Stomach (tissue), 9 donors: ENCODE results near the gene CDH22. TPM values are rescaled to one million over a fixed set of nuclear protein-coding genes. Genes with fewer than 3 reads are reported as not detected.
A peak's percentile ranks its signal among the peaks of the same experiment; 100 is the strongest.

Source experiments
- DNase-seq, 2 donors: peaks; one replicate each; pipeline versions ENCODE4 v3.0.0 to v3.0.0-alpha.2; 2013 to 2019
- H3K27ac ChIP-seq, 5 donors: fragments of 200-600 bp in 4 of 5; sonication (generic) in 4 of 5; one replicate each; pipeline ENCODE4 v1.5.1; 2013 to 2019; ENCODE audit warnings: mild to moderate bottlenecking in 1 of 5, moderate library complexity in 1 of 5
- H3K27me3 ChIP-seq, 3 donors: fragments of 200-600 bp; sonication (generic); one replicate each; pipeline ENCODE4 v1.5.1; 2017 to 2019; ENCODE audit warnings: mixed run types in 1 of 3
- H3K36me3 ChIP-seq, 4 donors: fragments of 200-600 bp; sonication (generic); 1 replicate in 3 of 4; 2 replicates in 1 of 4; pipeline ENCODE4 v1.5.1; 2016 to 2019
- H3K4me1 ChIP-seq, 4 donors: fragments of 200-600 bp; sonication (generic); one replicate each; pipeline ENCODE4 v1.5.1; 2016 to 2019
- H3K4me3 ChIP-seq, 4 donors: fragments of 200-600 bp; sonication (generic) in 3 of 4; one replicate each; pipeline ENCODE4 v1.5.1; 2016 to 2019; ENCODE audit warnings: mild to moderate bottlenecking in 1 of 4
- H3K9me3 ChIP-seq, 4 donors: fragments of 200-600 bp; sonication (generic); one replicate each; pipeline ENCODE4 v1.5.1; 2016 to 2019
- EP300 ChIP-seq: sonication (generic); formaldehyde crosslinking; IDR thresholded peaks from one replicate; pipeline ENCODE4 v1.6.1; 2017; ENCODE audit warnings: antibody characterized with exemption
- POLR2A ChIP-seq, 4 donors: fragments of 450-650 bp; IDR thresholded peaks; one replicate each; pipeline ENCODE4 v1.6.1; 2016; ENCODE audit warnings: antibody characterized with exemption in 4 of 4, control low read depth in 2 of 4, mild to moderate bottlenecking in 1 of 4, moderate library complexity in 1 of 4
- POLR2AphosphoS5 ChIP-seq, 3 donors: sonication (generic); formaldehyde crosslinking; IDR thresholded peaks; one replicate each; pipeline ENCODE4 v1.6.1; 2016; ENCODE audit warnings: antibody characterized with exemption in 3 of 3
- WGBS, 5 donors: extraction: QIAGEN DNeasy Blood & Tissue Kit in 3 of 5; methylation state at CpG; one replicate each; pipeline versions ENCODE4 v1.1.5 to v1.1.7; 2013 to 2018; 5-methylcytosine and 5-hydroxymethylcytosine counted together
- intact Hi-C: fragments of 100-400 bp; cut with DNase I; formaldehyde crosslinking; loops from one replicate; pipeline ENCODE4 v1.15.1; 2023; ENCODE audit warnings: low total_unique reads
- polyA plus RNA-seq, 3 donors: library from polyadenylated mRNA; stranded (reverse); fragments of 200-250 nt; gene quantifications; one replicate each; pipeline ENCODE4 v1.2.3, GENCODE V29; 2013
- total RNA-seq, 5 donors: library from RNA; depleted of rRNA; stranded (reverse); fragments of >200 nt; gene quantifications; one replicate each; pipeline versions ENCODE4 v1.1.0 to v1.2.3, GENCODE V29; 2014 to 2016
- TF ChIP-seq, protein P1 (sequence below), 7 experiments: fragments of 450-650 bp in 4 of 7; fragments of 200-600 bp in 3 of 7; sonication (generic) in 3 of 7; IDR thresholded peaks; one replicate each; pipeline ENCODE4 v1.5.1; 2016 to 2019; ENCODE audit warnings: antibody characterized with exemption in 7 of 7, control low read depth in 2 of 7, mild to moderate bottlenecking in 1 of 7
- donor health status: healthy with polysubstance abuse.
- donor health status: Bipolar disorder and iron deficiency.
- donor health status: healthy.

The CDH22 gene
- total and polyA plus RNA-seq, 8 donors = 0.18 to 0.60 (median 0.19) TPM; not detected in 5

DNA sequence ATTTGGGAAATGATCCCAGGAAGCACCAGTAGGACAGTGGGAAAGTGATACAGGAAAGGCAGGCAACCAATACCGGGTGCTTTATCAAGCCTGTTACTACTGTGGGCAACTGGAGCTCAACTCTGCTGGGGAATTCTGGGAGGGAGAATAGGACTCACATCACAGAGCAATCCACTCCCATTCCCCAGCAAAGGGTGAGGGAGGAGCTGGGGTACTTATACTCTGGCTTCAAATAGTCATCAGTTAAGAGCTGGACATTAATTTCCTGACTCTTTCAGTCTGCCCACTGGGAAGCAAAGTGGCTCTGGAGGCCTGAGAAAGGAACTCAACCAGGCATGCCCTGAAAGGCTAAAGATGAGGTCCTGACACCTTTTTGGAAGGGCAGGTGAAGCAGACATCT lies 17.5 kb upstream of the CDH22 start:
- Histone ChIP-seq H3K36me3 (no peaks in the 10 kb centered on the region), H3K4me1 (peaks cover 0 to 10% (median 9%) of the 10 kb centered on the region in 4 donors), H3K4me3 (no peak overlapping the region), H3K27ac (no peak overlapping the region), H3K9me3 (no peaks in the 10 kb centered on the region), H3K27me3 (peaks cover 0 to 94% (median 8%) of the 10 kb centered on the region in 3 donors)
- DNase-seq = no peak
- intact Hi-C loops = loop anchor here (10.0 kb wide), 1 partner anchor 191 kb away; no protein-coding TSS in a partner anchor
- WGBS, 5 donors = 57 to 77% (median 63%) methylated on average over 1 of the region's 1 CpG
- no peak for TF ChIP-seq POLR2A (IDR thresholded peaks at IDR 0.05)
- TF ChIP-seq, protein P1, sequence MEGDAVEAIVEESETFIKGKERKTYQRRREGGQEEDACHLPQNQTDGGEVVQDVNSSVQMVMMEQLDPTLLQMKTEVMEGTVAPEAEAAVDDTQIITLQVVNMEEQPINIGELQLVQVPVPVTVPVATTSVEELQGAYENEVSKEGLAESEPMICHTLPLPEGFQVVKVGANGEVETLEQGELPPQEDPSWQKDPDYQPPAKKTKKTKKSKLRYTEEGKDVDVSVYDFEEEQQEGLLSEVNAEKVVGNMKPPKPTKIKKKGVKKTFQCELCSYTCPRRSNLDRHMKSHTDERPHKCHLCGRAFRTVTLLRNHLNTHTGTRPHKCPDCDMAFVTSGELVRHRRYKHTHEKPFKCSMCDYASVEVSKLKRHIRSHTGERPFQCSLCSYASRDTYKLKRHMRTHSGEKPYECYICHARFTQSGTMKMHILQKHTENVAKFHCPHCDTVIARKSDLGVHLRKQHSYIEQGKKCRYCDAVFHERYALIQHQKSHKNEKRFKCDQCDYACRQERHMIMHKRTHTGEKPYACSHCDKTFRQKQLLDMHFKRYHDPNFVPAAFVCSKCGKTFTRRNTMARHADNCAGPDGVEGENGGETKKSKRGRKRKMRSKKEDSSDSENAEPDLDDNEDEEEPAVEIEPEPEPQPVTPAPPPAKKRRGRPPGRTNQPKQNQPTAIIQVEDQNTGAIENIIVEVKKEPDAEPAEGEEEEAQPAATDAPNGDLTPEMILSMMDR (IDR thresholded peaks at IDR 0.05) = no peak
- TF ChIP-seq EP300 = no peak
- TF ChIP-seq POLR2AphosphoS5 (IDR thresholded peaks at IDR 0.05) = no peak

DNA sequence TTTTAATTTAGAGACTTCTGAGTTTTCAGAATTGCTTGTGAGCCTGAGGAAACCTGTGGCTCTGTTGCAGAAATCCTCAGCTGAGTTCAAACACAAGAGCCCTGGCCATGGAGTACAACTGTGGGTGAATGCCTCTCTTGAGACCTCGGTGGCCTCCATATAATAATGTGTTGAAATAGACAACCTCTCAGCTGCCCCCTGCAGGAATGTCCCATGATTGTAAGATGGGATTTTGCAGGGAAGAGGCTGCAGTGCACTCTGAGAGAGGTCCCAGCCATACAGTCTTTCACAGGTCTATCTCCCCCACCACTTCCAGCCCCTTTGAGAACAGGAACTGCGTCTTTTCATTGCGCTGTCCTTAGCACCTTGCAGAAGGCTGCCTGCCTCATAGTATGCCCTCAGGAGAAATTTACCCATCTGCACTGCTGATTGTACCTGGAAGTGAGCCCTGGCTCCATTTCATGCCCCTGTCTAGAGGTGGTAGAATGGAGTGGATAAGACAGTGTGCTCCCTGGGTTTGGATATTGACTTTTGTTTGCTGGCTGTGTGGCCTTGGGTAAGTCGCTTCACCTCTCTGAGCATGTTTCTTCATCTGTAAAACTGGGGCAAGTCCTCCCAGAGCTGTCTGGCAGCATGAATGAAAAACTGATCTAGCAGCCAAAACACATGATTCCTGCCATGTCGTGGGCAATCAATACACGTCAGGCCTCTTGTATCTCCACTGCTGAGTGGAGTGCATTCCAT lies 16.8 kb upstream of the CDH22 start:
- Histone ChIP-seq H3K4me1 (peaks cover 0 to 6% (median 4%) of the 10 kb centered on the region in 4 donors), H3K27ac (no peak overlapping the region), H3K36me3 (no peaks in the 10 kb centered on the region), H3K27me3 (peaks cover 0 to 94% (median 8%) of the 10 kb centered on the region in 3 donors), H3K4me3 (no peak overlapping the region), H3K9me3 (no peaks in the 10 kb centered on the region)
- intact Hi-C loops = loop anchor here (10.0 kb wide), 1 partner anchor 190 kb away; no protein-coding TSS in a partner anchor
- DNase-seq = peak; percentile 30 to 37
- TF ChIP-seq, protein P1 (IDR thresholded peaks at IDR 0.05) = peak in 2 of 7 experiments; percentile 1 to 19
- TF ChIP-seq POLR2A (IDR thresholded peaks at IDR 0.05) = no peak
- WGBS, 5 donors = 58 to 66% (median 59%) methylated on average over 6 of the region's 6 CpGs

DNA sequence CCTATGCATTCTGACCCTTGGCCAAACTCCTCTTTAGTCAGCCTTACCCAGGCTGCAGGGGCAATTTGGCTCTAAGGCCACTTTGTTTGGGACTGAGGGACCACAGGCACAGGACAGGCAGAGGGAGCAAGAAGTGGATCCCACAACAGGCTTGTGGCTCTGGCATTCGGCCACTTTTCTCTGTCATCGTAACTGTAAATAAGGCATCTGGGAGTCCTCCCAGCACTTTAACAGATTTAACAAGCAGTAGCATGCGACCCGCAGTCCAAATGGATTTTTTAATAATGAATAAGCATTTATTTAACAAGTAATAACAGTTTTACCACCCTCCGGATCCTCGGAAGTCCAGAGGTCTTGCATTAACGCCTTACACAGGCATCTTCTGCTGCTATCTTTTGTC lies 16.1 kb upstream of the CDH22 start:
- no peaks in the 10 kb centered on the region for H3K36me3 ChIP-seq
- no peaks in the 10 kb centered on the region for H3K4me1 ChIP-seq
- no peak for DNase-seq
- no peak overlapping the region for H3K27ac ChIP-seq
- 70 to 80% (median 71%) methylated on average over 7 of the region's 7 CpGs for WGBS, 5 donors
- no peak for TF ChIP-seq POLR2A (IDR thresholded peaks at IDR 0.05)
- no peak for TF ChIP-seq POLR2AphosphoS5 (IDR thresholded peaks at IDR 0.05)
- TF ChIP-seq, protein P1 (IDR thresholded peaks at IDR 0.05) = no peak
- TF ChIP-seq EP300 = no peak
- peaks cover 0 to 94% (median 5%) of the 10 kb centered on the region in 3 donors for H3K27me3 ChIP-seq
- no peak overlapping the region for H3K4me3 ChIP-seq
- intact Hi-C loops = loop anchor here (10.0 kb wide), 1 partner anchor 190 kb away; no protein-coding TSS in a partner anchor
- H3K9me3 ChIP-seq = no peaks in the 10 kb centered on the region

DNA sequence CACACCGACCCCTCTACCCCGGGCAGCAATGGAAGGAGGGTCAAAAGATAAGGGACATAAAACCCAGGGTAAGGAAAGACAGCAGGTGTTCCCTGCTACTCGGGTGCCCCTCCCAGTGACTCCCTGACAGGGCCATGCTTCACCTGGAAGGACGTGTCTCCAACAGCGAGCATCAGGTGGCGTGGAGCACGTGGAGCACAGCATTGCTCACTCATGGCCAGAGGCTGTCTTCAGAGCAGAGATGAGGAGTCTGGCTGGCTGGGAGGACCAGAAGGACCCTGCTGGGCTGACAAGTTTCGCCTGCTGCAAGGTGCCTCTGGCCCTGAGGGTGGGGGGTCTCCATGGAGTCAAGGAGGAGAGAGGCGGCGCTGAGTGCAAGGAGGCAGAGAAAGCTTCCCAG lies 15.3 kb upstream of the CDH22 start:
- H3K27me3 ChIP-seq = peaks cover 0 to 94% (median 5%) of the 10 kb centered on the region in 3 donors
- TF ChIP-seq POLR2A (IDR thresholded peaks at IDR 0.05) = no peak
- no peak for TF ChIP-seq EP300
- TF ChIP-seq, protein P1 (IDR thresholded peaks at IDR 0.05) = no peak
- TF ChIP-seq POLR2AphosphoS5 (IDR thresholded peaks at IDR 0.05) = no peak
- H3K4me3 ChIP-seq = no peak overlapping the region
- intact Hi-C loops = loop anchor here (10.0 kb wide), 1 partner anchor 189 kb away; no protein-coding TSS in a partner anchor
- WGBS, 5 donors = 49 to 69% (median 57%) methylated on average over 9 to 10 of the region's 10 CpGs
- no peak for DNase-seq
- H3K9me3 ChIP-seq = no peaks in the 10 kb centered on the region
- no peaks in the 10 kb centered on the region for H3K36me3 ChIP-seq
- H3K4me1 ChIP-seq = no peaks in the 10 kb centered on the region
- H3K27ac ChIP-seq = no peak overlapping the region
